CD4-positive, alpha-beta T cell (primary cell): ENCODE data around the gene FKTN. TPM values are rescaled to one million over a fixed set of nuclear protein-coding genes. Genes with fewer than 3 reads are reported as not detected.

Experiments
- ATAC-seq: fragments of 200-7000 bp; cut with Tn5 transposase; one replicate; pipeline ENCODE4 v1.10.0; 2022; ENCODE audit warnings: mild to moderate bottlenecking; ENCODE audit not compliant: poor library complexity
- CTCF ChIA-PET: fragments of 350-600 bp; sonication (Branson Sonifier 250); formaldehyde crosslinking; loops from one replicate; lab custom pipeline; 2021; ENCODE audit warnings: antibody characterized with exemption, inconsistent platforms; lab: Charles Lee
- POLR2A ChIA-PET: fragments of 350-600 bp; sonication (Branson Sonifier 250); formaldehyde crosslinking; loops from one replicate; lab custom pipeline; 2021; ENCODE audit warnings: antibody characterized with exemption, inconsistent platforms; lab: Charles Lee
- DNase-seq, 14 experiments: peaks; one replicate each; pipeline ENCODE4 v3.0.0-alpha.2; 2013 to 2020; ENCODE audit warnings: mixed read lengths in 2 of 14
- H3K27ac ChIP-seq, 2 donors: one replicate each; pipeline versions ENCODE4 v1.5.1 to v1.7.0; 2013; ENCODE audit warnings: low read length in 2 of 2, low read depth in 1 of 2, mild to moderate bottlenecking in 1 of 2
- H3K27me3 ChIP-seq, 2 experiments: 1 replicate in 1 of 2; 2 replicates in 1 of 2; pipeline versions ENCODE4 v1.6.1 to v1.7.0; 2013; ENCODE audit warnings: low read length in 2 of 2, control low read depth in 1 of 2, mild to moderate bottlenecking in 1 of 2, moderate library complexity in 1 of 2; ENCODE audit not compliant: insufficient read depth in 2 of 2, control insufficient read depth in 1 of 2
- H3K36me3 ChIP-seq: one replicate; pipeline ENCODE4 v1.6.1; 2013; ENCODE audit warnings: low read length, control low read depth; ENCODE audit not compliant: insufficient read depth
- H3K4me1 ChIP-seq: one replicate; pipeline ENCODE4 v1.6.1; 2013; ENCODE audit warnings: low read length, control low read depth; ENCODE audit not compliant: insufficient read depth
- H3K4me3 ChIP-seq: one replicate; pipeline ENCODE4 v1.5.1; 2013; ENCODE audit warnings: mild to moderate bottlenecking, low read length, moderate library complexity
- H3K9me3 ChIP-seq, 2 experiments: 1 replicate in 1 of 2; 2 replicates in 1 of 2; pipeline versions ENCODE4 v1.6.1 to v1.7.0; 2013; ENCODE audit warnings: low read length in 2 of 2, mild to moderate bottlenecking in 2 of 2, control low read depth in 1 of 2, moderate library complexity in 1 of 2; ENCODE audit not compliant: control insufficient read depth in 1 of 2, insufficient read depth in 1 of 2
- H3K27ac Mint-ChIP-seq: one replicate; pipeline ENCODE4 v1.8.0; 2020; ENCODE audit warnings: mixed read lengths
- H3K27me3 Mint-ChIP-seq: one replicate; pipeline ENCODE4 v1.8.0; 2021; ENCODE audit warnings: mixed read lengths
- H3K36me3 Mint-ChIP-seq: one replicate; pipeline ENCODE4 v1.8.0; 2021; ENCODE audit warnings: low read depth, mixed read lengths
- H3K4me1 Mint-ChIP-seq: one replicate; pipeline ENCODE4 v1.8.0; 2021; ENCODE audit warnings: low read depth, mixed read lengths
- H3K4me3 Mint-ChIP-seq: one replicate; pipeline ENCODE4 v1.8.0; 2020; ENCODE audit warnings: mild to moderate bottlenecking, mixed read lengths
- H3K9me3 Mint-ChIP-seq: one replicate; pipeline ENCODE4 v1.8.0; 2020; ENCODE audit warnings: mixed read lengths
- CTCF ChIP-seq: fragments of 200-600 bp; IDR thresholded peaks from one replicate; pipeline ENCODE4 v1.8.0; 2022; ENCODE audit warnings: antibody characterized with exemption, mild to moderate bottlenecking
- intact Hi-C, 2 experiments: fragments of 100-400 bp; cut with DNase I in 1 of 2; cut with micrococcal nuclease in 1 of 2; formaldehyde crosslinking; loops; one replicate each; pipeline versions ENCODE4 v1.15.1 to v1.9.0; 2023 to 2025; cut with DNase I, micrococcal nuclease
- total RNA-seq, 174 experiments: library from RNA in 2 of 174; stranded (reverse) in 2 of 174; gene quantifications; one replicate each; pipeline ENCODE4 v1.2.3 and lab custom pipeline; 2021 to 2026

FKTN gene
- total RNA-seq, 2 experiments from 2014 or later = 5.7 to 5.8 TPM

GRCh38 chr9:105686936-105687335 is 129.0 kb downstream of the FKTN start:
- H3K9me3 Mint-ChIP-seq = no peaks in the 10 kb centered on the region
- no peak overlapping the region for H3K4me3 ChIP-seq
- no peak overlapping the region for H3K27ac ChIP-seq
- TF ChIP-seq CTCF = no peak
- no peak overlapping the region for H3K4me3 Mint-ChIP-seq
- H3K27me3 ChIP-seq = peaks cover 11 to 19% of the 10 kb centered on the region in 2 experiments
- peaks cover 34% of the 10 kb centered on the region for H3K27me3 Mint-ChIP-seq
- H3K27ac Mint-ChIP-seq = no peak overlapping the region
- DNase-seq = no peak
- H3K9me3 ChIP-seq = no peaks in the 10 kb centered on the region
- ChIA-PET CTCF (no interaction called here), POLR2A (no interaction called here)
- H3K4me1 Mint-ChIP-seq = no peaks in the 10 kb centered on the region
- no peaks in the 10 kb centered on the region for H3K4me1 ChIP-seq
- H3K36me3 ChIP-seq = no peaks in the 10 kb centered on the region
- no peaks in the 10 kb centered on the region for H3K36me3 Mint-ChIP-seq
- ATAC-seq = no peak
- intact Hi-C loops = no loop called here

Other genes starting within 250 kb of the FKTN start
- under 1 TPM; 0.38 to 0.56 TPM for gene FSD1L, start 110.1 kb upstream of the FKTN start, total RNA-seq
- not detected for gene TAL2, start 104.3 kb downstream of the FKTN start, total RNA-seq
- 10 to 100 TPM; 12.9 to 13.9 TPM for gene TMEM38B, start 136.4 kb downstream of the FKTN start, total RNA-seq